ENCODE data around the gene PRF1.
"Not testable (repeated sequence)": the region's sequence is repeated elsewhere in the genome, so short reads cannot be mapped to it uniquely, and the experiment has no call there.

The PRF1 gene

GRCh38 chr10:70582793-70583668, 19.5 kb downstream of the PRF1 start:
- no peak for TF ChIP-seq CTCF (IDR thresholded peaks at IDR 0.05)
- Histone ChIP-seq H3K27me3 (peaks cover 5% of the 10 kb centered on the region), H3K27ac (no peak overlapping the region)

GRCh38 chr10:70581176-70581575, 21.4 kb downstream of the PRF1 start:
- not testable (repeated sequence) for H3K9me3 ChIP-seq; H3K27ac ChIP-seq; H3K36me3 ChIP-seq; H3K4me3 ChIP-seq (ENCODE audit: low read depth in 1 of 2, low read length in 1 of 2); H3K27me3 ChIP-seq
- peaks cover 11 to 14% of the 10 kb centered on the region in 2 experiments for H3K4me1 ChIP-seq (ENCODE audit: control insufficient read depth in 1 of 2, insufficient read depth in 1 of 2, low read depth in 1 of 2, low read length in 1 of 2)

More at GRCh38 chr10:70582793-70583668, 19.5 kb downstream of the PRF1 start:
- Histone ChIP-seq H3K36me3 (no peaks in the 10 kb centered on the region), H3K9me3 (no peaks in the 10 kb centered on the region), H3K4me3 (ENCODE audit: low read depth in 1 of 2, low read length in 1 of 2) (no peak overlapping the region), H3K4me1 (ENCODE audit: control insufficient read depth in 1 of 2, insufficient read depth in 1 of 2, low read depth in 1 of 2, low read length in 1 of 2) (peaks cover 0 to 6% of the 10 kb centered on the region in 2 experiments)

DNA sequence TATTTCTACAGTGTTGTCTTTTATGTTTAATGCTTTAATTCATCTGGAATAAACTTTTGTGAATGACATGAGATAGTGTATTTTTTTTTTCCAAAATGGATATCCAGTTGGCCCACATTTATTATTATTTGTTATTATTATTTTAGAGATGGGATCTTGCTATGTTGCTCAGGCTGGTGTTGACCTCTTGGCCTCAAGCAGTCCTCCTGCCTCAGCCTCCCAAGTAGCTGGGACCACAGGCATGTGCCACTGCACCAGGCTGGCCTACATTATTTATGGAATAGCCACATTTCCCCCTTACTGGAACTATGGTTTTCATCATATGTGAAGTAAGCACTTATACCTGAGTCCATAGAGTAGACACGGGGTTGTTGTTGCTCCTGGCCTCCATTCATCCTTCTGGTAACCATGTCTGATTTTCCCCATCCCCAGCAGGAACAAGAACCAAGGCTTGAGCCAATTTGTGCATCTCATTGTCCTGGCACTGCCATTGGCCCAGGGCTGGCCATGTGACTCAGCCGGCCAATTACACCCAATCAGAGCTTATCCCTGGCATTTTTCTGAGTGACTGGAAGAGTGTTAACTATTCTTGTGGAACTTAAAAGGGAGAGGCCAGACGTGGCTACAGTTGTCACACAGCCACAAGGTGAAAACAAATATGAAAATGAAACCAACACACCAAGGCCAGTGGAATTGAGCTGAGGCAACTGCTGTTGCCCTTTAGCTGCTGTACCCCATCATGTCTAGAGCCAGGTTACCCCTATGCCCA, 23.1 kb downstream of the PRF1 start:
- H3K4me1 ChIP-seq (ENCODE audit: control insufficient read depth in 1 of 2, insufficient read depth in 1 of 2, low read depth in 1 of 2, low read length in 1 of 2), result peaks cover 21 to 24% of the 10 kb centered on the region in 2 experiments
- no peaks in the 10 kb centered on the region for H3K9me3 ChIP-seq
- H3K4me3 ChIP-seq (ENCODE audit: low read depth in 1 of 2, low read length in 1 of 2), result no peak overlapping the region
- H3K36me3 ChIP-seq, result no peaks in the 10 kb centered on the region
- TF ChIP-seq CTCF (IDR thresholded peaks at IDR 0.05), result no peak
- no peak overlapping the region for H3K27ac ChIP-seq
- no peaks in the 10 kb centered on the region for H3K27me3 ChIP-seq

- Histone ChIP-seq H3K27me3 (no peaks in the 10 kb centered on the region), H3K4me1 (ENCODE audit: control insufficient read depth in 1 of 2, insufficient read depth in 1 of 2, low read depth in 1 of 2, low read length in 1 of 2) (peaks cover 21 to 24% of the 10 kb centered on the region in 2 experiments), H3K27ac (no peak overlapping the region), H3K4me3 (ENCODE audit: low read depth in 1 of 2, low read length in 1 of 2) (no peak overlapping the region), H3K36me3 (no peaks in the 10 kb centered on the region), H3K9me3 (no peaks in the 10 kb centered on the region)
- no peak for TF ChIP-seq CTCF (IDR thresholded peaks at IDR 0.05)
Observed at GRCh38 chr10:70578371-70578947, 24.1 kb downstream of the PRF1 start.

- H3K27ac ChIP-seq, result peak overlapping the region; percentile 80
- H3K9me3 ChIP-seq, result no peaks in the 10 kb centered on the region
- H3K27me3 ChIP-seq, result no peaks in the 10 kb centered on the region
- H3K36me3 ChIP-seq, result no peaks in the 10 kb centered on the region
- H3K4me3 ChIP-seq (ENCODE audit: low read depth in 1 of 2, low read length in 1 of 2), result peak overlapping the region; percentile 12 to 32
- H3K4me1 ChIP-seq (ENCODE audit: control insufficient read depth in 1 of 2, insufficient read depth in 1 of 2, low read depth in 1 of 2, low read length in 1 of 2), result peaks cover 21 to 24% of the 10 kb centered on the region in 2 experiments
- TF ChIP-seq CTCF (IDR thresholded peaks at IDR 0.05), result no peak
Observed at GRCh38 chr10:70576803-70577517, 25.6 kb downstream of the PRF1 start.

Data from neutrophil (primary cell).